HCT116 (cell line): ENCODE measurements around the gene CCDC17. TPM values are rescaled to one million over a fixed set of nuclear protein-coding genes. Genes with fewer than 3 reads are reported as not detected.
"Not testable (repeated sequence)": the region's sequence is repeated elsewhere in the genome, so short reads cannot be mapped to it uniquely, and the experiment has no call there.

Experiments
- ATAC-seq: fragments of 200-7000 bp; cut with Tn5 transposase; 2 replicates; pipeline ENCODE4 v1.9.1; 2020; ENCODE audit warnings: mild to moderate bottlenecking, moderate library complexity
- BruUV-seq: library from RNA; stranded (reverse); fragments of 400-500 nt; replicated peaks from 2 replicates; lab custom pipeline; 2021; lab: Mats Ljungman, UMichigan
- CTCF ChIA-PET: fragments of 300-600 bp; sonication (Branson Sonifier 250); formaldehyde crosslinking; loops from one replicate; lab custom pipeline; 2021; ENCODE audit warnings: antibody characterized with exemption; lab: Charles Lee
- POLR2A ChIA-PET: fragments of 300-600, 350-600 bp; sonication (Branson Sonifier 250); formaldehyde crosslinking; loops from one replicate; lab custom pipeline; 2021; ENCODE audit warnings: antibody characterized with exemption; lab: Charles Lee
- RAD21 ChIA-PET, 2 experiments: fragments of 300-600 bp; sonication (Branson Sonifier 250); formaldehyde crosslinking; loops; one replicate each; lab custom pipeline; 2023; ENCODE audit warnings: low total read pairs in 2 of 2; ENCODE audit not compliant: uncharacterized antibody in 2 of 2, unreplicated experiment in 2 of 2, low non-redundant PET in 1 of 2; lab: Charles Lee
- DNase-seq: peaks from one replicate; pipeline ENCODE4 v3.0.0-alpha.2; 2010; ENCODE audit warnings: low read depth, low spot score
- H2AFZ ChIP-seq: fragments of 200-600 bp; shearing (Covaris generic), sonication (generic); 2 replicates; pipeline ENCODE4 v1.6.1; 2017; ENCODE audit warnings: low read depth, mixed run types, mixed read lengths, antibody characterized with exemption, low read length; ENCODE audit not compliant: poor library complexity, severe bottlenecking
- H3K27ac ChIP-seq: 2 replicates; pipeline ENCODE4 v1.5.1; 2012; ENCODE audit warnings: low read depth, low read length
- H3K27me3 ChIP-seq: fragments of 200-600 bp; sonication (generic); 2 replicates; pipeline ENCODE4 v1.6.1; 2016; ENCODE audit warnings: mixed run types, low read length, mixed read lengths; ENCODE audit not compliant: insufficient read depth
- H3K36me3 ChIP-seq, 2 experiments: fragments of 200-500 bp in 1 of 2; fragments of 200-600 bp in 1 of 2; sonication (Bioruptor generic) in 1 of 2; sonication (generic) in 1 of 2; 2 replicates each; pipeline versions ENCODE4 v1.5.1 to v1.6.1; 2014 to 2016; ENCODE audit warnings: low read length in 2 of 2, inconsistent platforms in 1 of 2, mixed read lengths in 1 of 2, mixed run types in 1 of 2; ENCODE audit not compliant: insufficient read depth in 2 of 2, control insufficient read depth in 1 of 2
- H3K4me1 ChIP-seq, 2 experiments: fragments of 200-600 bp in 1 of 2; sonication (generic) in 1 of 2; 2 replicates each; pipeline versions ENCODE4 v1.5.1 to v1.6.1; 2012 to 2017; ENCODE audit warnings: low read length in 2 of 2, inconsistent platforms in 1 of 2, mild to moderate bottlenecking in 1 of 2, mixed read lengths in 1 of 2, mixed run types in 1 of 2, moderate library complexity in 1 of 2; ENCODE audit not compliant: insufficient read depth in 2 of 2, control insufficient read depth in 1 of 2
- H3K4me2 ChIP-seq: fragments of 200-600 bp; sonication (generic); 2 replicates; pipeline ENCODE4 v1.6.1; 2017; ENCODE audit warnings: mixed run types, low read length, mixed read lengths
- H3K4me3 ChIP-seq, 2 experiments: fragments of 200-600 bp in 1 of 2; sonication (generic) in 1 of 2; replicated peaks in 1 of 2; 2 replicates each; pipeline ENCODE4 v1.5.1; 2011 to 2016; ENCODE audit warnings: low read length in 2 of 2, control low read depth in 1 of 2, low read depth in 1 of 2, mild to moderate bottlenecking in 1 of 2, mixed read lengths in 1 of 2, mixed run types in 1 of 2
- H3K79me2 ChIP-seq: fragments of 200-600 bp; sonication (generic); 2 replicates; pipeline ENCODE4 v1.6.1; 2017; ENCODE audit warnings: mild to moderate bottlenecking, mixed run types, low read length, moderate library complexity, mixed read lengths; ENCODE audit not compliant: insufficient read depth
- H3K9ac ChIP-seq: fragments of 200-600 bp; sonication (generic); 2 replicates; pipeline ENCODE4 v1.6.1; 2016; ENCODE audit warnings: low read length, mixed read lengths
- H3K9me2 ChIP-seq: fragments of 200-600 bp; sonication (generic), shearing (Covaris generic); 2 replicates; pipeline ENCODE4 v1.6.1; 2017; ENCODE audit warnings: mixed run types, mild to moderate bottlenecking, moderate library complexity; ENCODE audit not compliant: insufficient read depth
- H3K9me3 ChIP-seq, 2 experiments: fragments of 200-500 bp in 1 of 2; fragments of 200-600 bp in 1 of 2; sonication (Bioruptor generic) in 1 of 2; sonication (generic) in 1 of 2; 2 replicates each; pipeline ENCODE4 v1.6.1; 2014 to 2017; ENCODE audit warnings: low read length in 2 of 2, mixed read lengths in 2 of 2, inconsistent platforms in 1 of 2, low read depth in 1 of 2, mild to moderate bottlenecking in 1 of 2, mixed run types in 1 of 2, moderate library complexity in 1 of 2; ENCODE audit not compliant: control insufficient read depth in 1 of 2, insufficient read depth in 1 of 2
- H4K20me1 ChIP-seq: fragments of 200-600 bp; sonication (generic), shearing (Covaris generic); 2 replicates; pipeline ENCODE4 v1.6.1; 2017; ENCODE audit warnings: mixed run types, mild to moderate bottlenecking, moderate library complexity; ENCODE audit not compliant: insufficient read depth
- ATF3 ChIP-seq: IDR thresholded peaks from 2 replicates; pipeline ENCODE4 v1.6.1; 2012
- CBX3 ChIP-seq: IDR thresholded peaks from 2 replicates; pipeline ENCODE4 v1.6.1; 2012; ENCODE audit warnings: low read depth
- EGR1 ChIP-seq: IDR thresholded peaks from 2 replicates; pipeline ENCODE4 v1.6.1; 2012; ENCODE audit warnings: low read depth
- EZH2 ChIP-seq: fragments of 200-600 bp; sonication (generic); IDR thresholded peaks from 2 replicates; pipeline ENCODE4 v1.6.1; 2017; ENCODE audit warnings: antibody characterized with exemption, mixed run types
- MAX ChIP-seq: IDR thresholded peaks from 2 replicates; pipeline ENCODE4 v1.6.1; 2012
- POLR2AphosphoS5 ChIP-seq: IDR thresholded peaks from 2 replicates; pipeline ENCODE4 v1.6.1; 2011; ENCODE audit warnings: mild to moderate bottlenecking, low read depth, low read length, moderate library complexity
- RAD21 ChIP-seq: IDR thresholded peaks from 2 replicates; pipeline ENCODE4 v1.6.1; 2012; ENCODE audit warnings: low read depth, mild to moderate bottlenecking
- REST ChIP-seq: IDR thresholded peaks from 2 replicates; pipeline ENCODE4 v1.6.1; 2012; ENCODE audit warnings: low read depth
- SP1 ChIP-seq: IDR thresholded peaks from 2 replicates; pipeline ENCODE4 v1.6.1; 2012; ENCODE audit warnings: low read depth
- SRF ChIP-seq: IDR thresholded peaks from 2 replicates; pipeline ENCODE4 v1.6.1; 2012; ENCODE audit warnings: low read depth
- ZFX ChIP-seq: fragments of 450-650 bp; IDR thresholded peaks from 2 replicates; pipeline ENCODE4 v1.6.1; 2017
- intact Hi-C: fragments of 100-400 bp; cut with micrococcal nuclease; formaldehyde crosslinking; loops from 2 replicates; pipeline ENCODE4 v1.10.0; 2022
- total RNA-seq: library from RNA; stranded (reverse); gene quantifications from one replicate; pipeline ENCODE4 v1.2.1, GENCODE V29; 2021; ENCODE audit not compliant: unreplicated experiment

CCDC17 gene
- total RNA-seq, 1 experiment from 2014 or later: 2.4 TPM

GRCh38 chr1:45607404-45608074 lies 16.3 kb downstream of the CCDC17 start:
- Histone ChIP-seq H2AFZ (no peak overlapping the region), H3K4me3 (no peak overlapping the region), H3K27ac (no peak overlapping the region)
- ChIA-PET POLR2A (interaction anchor here (1.1 kb wide), 1 partner anchor 24 kb away, joined by 3 read pairs; no protein-coding TSS in a partner anchor), CTCF (no interaction called here)
- intact Hi-C loops: no loop called here
- TF ChIP-seq CBX3: no peak
- TF ChIP-seq, all 23 proteins: peak for 0
- no peak overlapping the region for H3K9ac ChIP-seq
- peaks cover 89% of the 10 kb centered on the region for H3K79me2 ChIP-seq
- peaks cover 18% of the 10 kb centered on the region; the same call in 1 of the 2 replicates for H4K20me1 ChIP-seq
- RAD21 ChIA-PET: no interaction called here
- DNase-seq (no peak), ATAC-seq (no peak)
- peaks cover 36 to 56% of the 10 kb centered on the region in 2 experiments for H3K36me3 ChIP-seq
- BruUV-seq: TSS peak; percentile 31
- H3K9me2 ChIP-seq: no peaks in the 10 kb centered on the region
- H3K4me1 ChIP-seq: no peaks in the 10 kb centered on the region
- H3K9me3 ChIP-seq: no peaks in the 10 kb centered on the region
- H3K4me2 ChIP-seq: no peak overlapping the region
- H3K27me3 ChIP-seq: no peaks in the 10 kb centered on the region

- Histone ChIP-seq H3K4me2 (no peak overlapping the region), H4K20me1 (peaks cover 33% of the 10 kb centered on the region; the same call in 1 of the 2 replicates), H3K4me1 (peaks cover 16 to 28% of the 10 kb centered on the region in 2 experiments), H3K27me3 (no peaks in the 10 kb centered on the region), H3K27ac (no peak overlapping the region), H3K36me3 (peaks cover 31 to 49% of the 10 kb centered on the region in 2 experiments), H3K79me2 (peaks cover 96% of the 10 kb centered on the region), H3K4me3 (no peak overlapping the region), H3K9ac (no peak overlapping the region), H2AFZ (no peak overlapping the region), H3K9me2 (no peaks in the 10 kb centered on the region), H3K9me3 (no peaks in the 10 kb centered on the region)
- TF ChIP-seq POLR2AphosphoS5 (no peak), SRF (no peak), ATF3 (no peak), REST (no peak), EGR1 (no peak), SP1 (no peak), CBX3 (no peak), ZFX (no peak), EZH2 (no peak), MAX (no peak), RAD21 (no peak)
- RAD21 ChIA-PET: no interaction called here
- POLR2A ChIA-PET: no interaction called here
- DNase-seq (no peak), ATAC-seq (no peak)
- BruUV-seq: no TSS peak
- intact Hi-C loops: no loop called here
- CTCF ChIA-PET: no interaction called here
These were observed 19.6 kb downstream of the CCDC17 start for GRCh38 chr1:45604239-45604638.

GRCh38 chr1:45596765-45597164 lies 27.1 kb downstream of the CCDC17 start:
- POLR2A ChIA-PET, H3K4me3 ChIP-seq, H3K27me3 ChIP-seq, H3K27ac ChIP-seq, CTCF ChIA-PET, H3K9me2 ChIP-seq, H3K9ac ChIP-seq, intact Hi-C loops, BruUV-seq, RAD21 ChIA-PET, H2AFZ ChIP-seq, H3K4me2 ChIP-seq, H3K9me3 ChIP-seq, ATAC-seq, DNase-seq: not testable (repeated sequence)
- peaks cover 13 to 22% of the 10 kb centered on the region in 2 experiments for H3K4me1 ChIP-seq
- peaks cover 99% of the 10 kb centered on the region for H3K79me2 ChIP-seq
- H3K36me3 ChIP-seq: peaks cover 29 to 40% of the 10 kb centered on the region in 2 experiments
- peaks cover 12% of the 10 kb centered on the region; the same call in 1 of the 2 replicates for H4K20me1 ChIP-seq
